Right cardiac atrium (tissue), 5 donors: Measurements from ENCODE around the gene CARMIL3. TPM values are rescaled to one million over a fixed set of nuclear protein-coding genes. Genes with fewer than 3 reads are reported as not detected.

ENCODE experiments used
- ATAC-seq, 2 donors: fragments of 200-7000 bp; cut with Tn5 transposase; one replicate each; pipeline versions ENCODE4 v1.8.0 to v1.9.1; 2020; ENCODE audit warnings: moderate library complexity in 2 of 2, mild to moderate bottlenecking in 1 of 2
- DNase-seq, 3 donors: peaks; one replicate each; pipeline ENCODE4 v3.0.0-alpha.2; 2020
- H3K27ac ChIP-seq: one replicate; pipeline ENCODE4 v1.5.1; 2013; ENCODE audit warnings: mild to moderate bottlenecking, low read length, control low read depth, moderate library complexity
- H3K27me3 ChIP-seq: one replicate; pipeline ENCODE4 v1.6.1; 2013; ENCODE audit not compliant: control insufficient read depth, insufficient read depth
- H3K4me1 ChIP-seq: one replicate; pipeline ENCODE4 v1.6.1; 2013; ENCODE audit warnings: low read length; ENCODE audit not compliant: control insufficient read depth, insufficient read depth
- H3K4me3 ChIP-seq: one replicate; pipeline ENCODE4 v1.5.1; 2013; ENCODE audit warnings: low read length, control low read depth
- H3K9me3 ChIP-seq: one replicate; pipeline ENCODE4 v1.6.1; 2013; ENCODE audit warnings: low read length; ENCODE audit not compliant: control insufficient read depth
- WGBS: extraction: QIAGEN DNeasy Blood & Tissue Kit; methylation state at CpG from one replicate; pipeline ENCODE4 v1.1.7; 2013; 5-methylcytosine and 5-hydroxymethylcytosine counted together
- intact Hi-C, 4 donors: fragments of 100-400 bp; cut with DNase I; formaldehyde crosslinking; loops; one replicate each; pipeline versions ENCODE4 v1.11.0 to v1.14.0; 2022 to 2023
- polyA plus RNA-seq: library from polyadenylated mRNA; stranded (reverse); fragments of 200-250 nt; gene quantifications from one replicate; pipeline ENCODE4 v1.2.3, GENCODE V29; 2013
- total RNA-seq, 4 donors: library from RNA; stranded (reverse); fragmentation: NEBNext Ultra II Directional; extraction: Animal tissue kit (Norgen Biotek cat#: 25700); gene quantifications; one replicate each; pipeline ENCODE4 v1.2.1, GENCODE V29; 2021
- donor health status: healthy with polysubstance abuse.
- donor health status: DM: no; HTN: yes; CAD: no.
- donor health status: DM: no; HTN: no; CAD: no.
- donor health status: DM: no; HTN: yes; CAD: no; lungs with severe emphysema.
- donor health status: DM: yes; HTN: yes; CAD: no.

The CARMIL3 gene
- total and polyA plus RNA-seq, 5 donors = 0.17 to 0.45 (median 0.18) TPM

DNA sequence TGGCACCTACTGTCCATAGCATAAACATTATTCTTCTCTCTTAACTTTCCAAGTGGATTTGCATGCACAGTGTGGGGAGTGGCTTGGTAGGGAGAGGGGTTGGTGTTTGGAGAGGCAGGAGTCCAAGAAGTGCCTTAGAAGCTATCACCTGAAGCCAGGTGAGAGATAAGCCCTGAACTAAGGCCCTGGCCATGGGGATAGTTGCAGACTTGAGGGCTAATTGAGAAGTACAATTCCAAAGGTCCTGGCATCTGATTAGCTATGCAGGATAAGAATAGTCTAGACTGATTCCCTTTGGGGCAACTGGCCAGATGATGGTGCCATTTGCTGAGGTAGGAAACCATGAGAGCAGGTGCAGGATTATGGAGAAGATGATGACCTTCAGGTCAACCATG is 40.3 kb downstream of the CARMIL3 start:
- DNase-seq (no peak), ATAC-seq (no peak)
- Histone ChIP-seq H3K4me1 (peaks cover 6% of the 10 kb centered on the region), H3K27me3 (no peaks in the 10 kb centered on the region), H3K27ac (no peak overlapping the region), H3K4me3 (no peak overlapping the region), H3K9me3 (no peaks in the 10 kb centered on the region)
- intact Hi-C loops = loop anchor here in 3 of 4 donors (5.0 to 10.0 kb wide), 3 partner anchors 35 to 107 kb away; partner anchors contain the start of gene DHRS4L2 (in 2 of the 3)

DNA sequence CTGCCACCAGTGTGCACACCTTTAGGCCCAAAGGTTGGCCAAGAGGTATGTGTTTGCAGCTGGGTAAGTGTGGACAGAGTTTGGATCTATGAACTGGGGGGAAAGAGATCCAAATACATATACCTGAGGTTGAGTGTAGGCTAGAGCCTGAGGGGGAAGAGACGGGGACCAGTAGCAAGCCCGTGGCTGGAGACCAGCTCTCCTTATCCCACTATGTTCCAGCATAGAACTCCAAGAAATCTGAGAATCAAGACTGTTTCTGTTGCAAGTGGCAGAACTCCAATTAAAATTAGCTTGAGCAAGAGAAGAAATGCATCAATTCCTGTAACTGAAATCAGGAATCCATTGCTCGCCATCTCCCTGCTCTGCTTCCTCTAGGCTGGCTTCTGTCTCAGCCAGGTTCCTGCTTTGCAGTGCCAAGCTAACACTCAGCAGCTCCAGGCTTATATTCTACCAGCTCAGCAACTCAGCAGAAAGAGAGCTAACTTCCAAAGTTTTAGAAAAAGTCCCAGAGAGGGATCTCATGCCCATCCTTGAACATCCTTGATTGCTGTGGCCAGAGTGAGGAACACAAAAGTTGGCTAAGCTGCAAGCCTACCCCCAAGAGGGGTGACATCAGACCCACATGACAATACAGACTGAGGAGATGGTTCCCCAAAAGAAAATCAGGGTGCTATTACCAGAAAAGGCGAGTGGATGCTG is 40.8 kb downstream of the CARMIL3 start:
- H3K27me3 ChIP-seq = no peaks in the 10 kb centered on the region
- no peaks in the 10 kb centered on the region for H3K9me3 ChIP-seq
- H3K27ac ChIP-seq = peak overlapping the region; percentile 31
- no peak overlapping the region for H3K4me3 ChIP-seq
- ATAC-seq (no peak), DNase-seq (peak in 1 of 3 donors; percentile 32)
- intact Hi-C loops = loop anchor here in 3 of 4 donors (5.0 to 10.0 kb wide), 3 partner anchors 35 to 108 kb away; partner anchors contain the start of gene DHRS4L2 (in 2 of the 3)
- 82% methylated on average over 4 of the region's 4 CpGs for WGBS
- H3K4me1 ChIP-seq = peaks cover 6% of the 10 kb centered on the region

DNA sequence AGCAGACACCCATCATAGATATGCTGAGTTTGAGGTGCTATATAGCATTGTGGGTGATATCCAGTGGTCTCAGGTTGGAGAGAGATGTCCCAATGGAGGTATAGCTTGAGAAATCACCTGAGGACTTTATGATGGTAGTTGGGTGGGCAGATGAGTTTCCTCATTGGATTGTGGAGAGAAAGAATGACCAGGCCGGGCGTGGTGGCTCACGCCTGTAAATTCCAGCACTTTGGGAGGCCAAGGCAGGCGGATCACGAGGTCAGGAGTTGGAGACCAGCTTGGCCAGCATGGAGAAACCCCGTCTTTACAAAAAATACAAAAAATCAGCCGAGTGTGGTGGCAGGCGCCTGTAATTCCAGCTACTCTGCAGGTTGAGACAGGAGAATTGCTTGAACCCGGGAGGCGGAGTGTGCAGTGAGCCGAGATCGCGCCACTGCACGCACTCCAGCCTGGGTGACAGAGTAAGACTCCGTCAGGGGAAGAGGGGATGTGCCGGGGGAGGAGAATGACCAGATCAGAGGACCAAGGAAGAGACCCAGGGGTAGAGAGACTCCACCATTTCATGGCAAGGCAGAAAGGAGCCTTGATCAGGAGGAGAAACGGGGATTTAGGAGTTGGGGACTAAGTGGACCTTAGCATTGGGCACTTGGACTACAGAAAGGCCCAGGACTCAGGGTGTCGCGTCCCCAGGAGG is 41.5 kb downstream of the CARMIL3 start:
- intact Hi-C loops = loop anchor here in 3 of 4 donors (5.0 to 10.0 kb wide), 3 partner anchors 36 to 109 kb away; partner anchors contain the start of gene DHRS4L2 (in 2 of the 3)
- DNase-seq (peak in 1 of 3 donors; percentile 32), ATAC-seq (no peak)
- Histone ChIP-seq H3K4me1 (peaks cover 6% of the 10 kb centered on the region), H3K9me3 (no peaks in the 10 kb centered on the region), H3K27ac (peak overlapping the region; percentile 68), H3K4me3 (peak overlapping the region; percentile 65), H3K27me3 (no peaks in the 10 kb centered on the region)
- WGBS = 85% methylated on average over 19 of the region's 19 CpGs

DNA sequence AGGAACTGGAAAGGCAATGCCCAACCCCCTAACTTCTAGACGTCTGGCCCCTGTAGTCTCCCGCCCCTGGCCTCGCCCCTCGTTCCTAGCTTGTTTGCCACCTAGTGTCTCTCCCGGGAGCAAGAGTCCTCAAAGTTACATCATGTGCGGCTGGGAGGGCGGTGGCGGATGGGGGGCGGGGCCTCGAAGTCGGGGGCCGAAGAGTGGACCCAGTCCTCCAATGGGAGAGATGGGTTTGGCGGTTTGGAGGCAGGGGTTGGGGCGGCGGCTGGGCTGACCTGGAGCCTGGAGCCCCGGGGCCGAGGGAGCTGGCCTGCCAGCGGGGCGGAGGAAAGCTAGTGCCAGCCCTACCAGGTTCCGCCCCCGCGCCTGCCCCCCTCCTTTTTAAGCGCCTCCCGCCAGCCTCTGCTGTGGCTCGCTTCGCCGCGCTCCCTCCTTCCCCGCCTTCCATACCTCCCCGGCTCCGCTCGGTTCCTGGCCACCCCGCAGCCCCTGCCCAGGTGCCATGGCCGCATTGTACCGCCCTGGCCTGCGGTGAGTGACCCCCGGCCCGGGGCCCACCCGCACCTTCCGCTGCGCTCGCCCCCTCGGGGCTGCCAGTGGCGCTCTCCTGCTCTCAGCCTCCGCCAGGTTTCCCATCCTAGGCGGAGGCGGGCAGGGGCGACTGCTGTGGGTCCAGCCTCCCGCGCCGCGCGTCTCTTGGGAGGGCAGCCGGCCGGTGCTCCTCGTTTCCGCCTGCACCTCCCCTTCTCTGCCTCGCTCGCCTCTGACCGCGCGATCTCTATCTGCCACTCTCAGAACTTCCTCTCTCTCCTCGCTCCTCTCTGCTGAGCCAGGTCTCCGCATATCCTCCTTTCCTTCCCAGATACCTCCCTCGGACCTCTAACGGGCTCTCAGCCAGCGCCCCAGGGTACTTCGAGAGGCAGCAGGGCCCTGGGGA is 42.4 kb downstream of the CARMIL3 start, which contains the start of gene PCK2:
Gene PCK2, plus strand, starts transcription at position 411 of the 940 bp plus-strand sequence. Its CDS starts 95 bp downstream, at position 506.
- WGBS = under 1% methylated on average over 68 of the region's 68 CpGs
- Histone ChIP-seq H3K4me1 (peaks cover 6% of the 10 kb centered on the region), H3K27me3 (no peaks in the 10 kb centered on the region), H3K27ac (peak within 1 kb of the TSS; percentile 83), H3K9me3 (no peaks in the 10 kb centered on the region), H3K4me3 (peak within 1 kb of the TSS; percentile 65)
- DNase-seq (peak; percentile 95 to 97 (median 97)), ATAC-seq (peak; percentile 95)
- intact Hi-C loops = loop anchor here in 3 of 4 donors (5.0 to 10.0 kb wide), 3 partner anchors 37 to 109 kb away; partner anchors contain the start of gene DHRS4L2 (in 2 of the 3)

DNA sequence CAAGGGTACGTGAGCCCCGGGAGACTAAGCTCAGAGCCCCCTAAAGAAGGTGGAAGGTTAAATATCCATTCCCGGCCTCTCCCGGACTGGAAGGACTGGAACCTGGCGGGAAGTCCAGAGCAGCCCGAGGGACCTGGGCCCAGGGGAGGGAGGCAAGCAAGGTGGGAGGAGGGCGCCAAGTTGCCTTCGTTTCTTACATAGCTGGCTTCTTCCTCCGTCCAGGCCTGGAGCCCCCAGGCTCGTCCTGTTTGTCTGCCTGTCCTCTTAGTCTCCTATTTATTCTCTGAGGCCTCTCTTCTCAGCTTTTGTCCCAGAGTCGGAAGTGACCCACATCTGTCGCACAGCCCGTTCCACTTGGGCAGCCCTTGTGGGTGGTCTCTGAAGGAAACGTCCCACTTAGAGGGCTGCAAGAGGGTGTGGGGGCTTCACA is 43.0 kb downstream of the CARMIL3 start:
- peaks cover 6% of the 10 kb centered on the region for H3K4me1 ChIP-seq
- intact Hi-C loops = loop anchor here in 3 of 4 donors (5.0 to 10.0 kb wide), 3 partner anchors 38 to 110 kb away; partner anchors contain the start of gene DHRS4L2 (in 2 of the 3)
- no peak for DNase-seq
- peak in 1 of 2 donors; percentile 2 for ATAC-seq
- peak overlapping the region; percentile 65 for H3K4me3 ChIP-seq
- no peaks in the 10 kb centered on the region for H3K9me3 ChIP-seq
- WGBS = 22% methylated on average over 14 of the region's 14 CpGs
- no peaks in the 10 kb centered on the region for H3K27me3 ChIP-seq
- peak overlapping the region; percentile 83 for H3K27ac ChIP-seq

DNA sequence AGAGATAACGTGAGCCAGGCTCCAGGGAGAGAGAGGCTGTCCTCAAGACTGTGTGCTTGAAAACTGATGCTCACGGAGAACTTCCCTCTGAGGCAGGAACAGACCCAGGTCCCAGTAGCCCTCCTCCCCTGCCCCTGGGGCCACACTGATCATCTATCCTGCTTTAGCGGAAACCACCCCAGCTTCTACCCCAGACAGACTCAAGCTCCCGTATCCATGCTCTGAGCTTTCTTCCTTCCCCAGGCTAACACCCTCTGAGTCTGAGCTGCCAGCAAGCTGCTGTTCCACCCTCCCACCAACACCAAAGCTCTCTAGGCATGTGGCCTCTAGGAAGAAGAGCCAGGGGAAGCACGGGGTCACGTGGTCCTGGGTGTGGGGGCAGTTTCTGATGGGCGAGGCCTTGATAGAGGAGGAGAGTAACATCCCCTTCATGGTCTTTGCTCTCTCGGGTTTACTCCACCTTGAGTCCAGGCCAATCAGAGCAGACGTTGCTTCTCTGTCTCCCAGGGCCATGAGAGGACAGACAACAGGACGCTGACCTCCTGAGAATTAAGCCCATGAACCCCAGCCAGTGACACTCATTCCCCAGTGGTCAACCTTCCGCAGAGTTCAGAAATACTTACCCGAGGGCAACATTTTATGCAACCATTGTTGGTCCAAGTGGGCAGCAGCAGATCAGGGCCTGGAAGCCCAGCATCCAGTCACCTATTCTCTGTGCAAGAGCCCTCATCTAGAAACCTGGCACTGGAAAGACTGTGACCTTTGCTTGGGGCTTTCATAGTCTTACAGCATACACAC is 43.7 kb downstream of the CARMIL3 start:
- peak overlapping the region; percentile 65 for H3K4me3 ChIP-seq
- H3K9me3 ChIP-seq = no peaks in the 10 kb centered on the region
- DNase-seq (peak; percentile 65 to 82 (median 80)), ATAC-seq (peak; percentile 15 to 31)
- intact Hi-C loops = loop anchor here in 2 of 4 donors (10.0 kb wide), 1 partner anchor 111 kb away; the partner anchor contains the start of gene DHRS4L2 (in 2 of the 2)
- peak overlapping the region; percentile 83 for H3K27ac ChIP-seq
- peaks cover 6% of the 10 kb centered on the region for H3K4me1 ChIP-seq
- H3K27me3 ChIP-seq = no peaks in the 10 kb centered on the region
- 54% methylated on average over 12 of the region's 12 CpGs for WGBS

DNA sequence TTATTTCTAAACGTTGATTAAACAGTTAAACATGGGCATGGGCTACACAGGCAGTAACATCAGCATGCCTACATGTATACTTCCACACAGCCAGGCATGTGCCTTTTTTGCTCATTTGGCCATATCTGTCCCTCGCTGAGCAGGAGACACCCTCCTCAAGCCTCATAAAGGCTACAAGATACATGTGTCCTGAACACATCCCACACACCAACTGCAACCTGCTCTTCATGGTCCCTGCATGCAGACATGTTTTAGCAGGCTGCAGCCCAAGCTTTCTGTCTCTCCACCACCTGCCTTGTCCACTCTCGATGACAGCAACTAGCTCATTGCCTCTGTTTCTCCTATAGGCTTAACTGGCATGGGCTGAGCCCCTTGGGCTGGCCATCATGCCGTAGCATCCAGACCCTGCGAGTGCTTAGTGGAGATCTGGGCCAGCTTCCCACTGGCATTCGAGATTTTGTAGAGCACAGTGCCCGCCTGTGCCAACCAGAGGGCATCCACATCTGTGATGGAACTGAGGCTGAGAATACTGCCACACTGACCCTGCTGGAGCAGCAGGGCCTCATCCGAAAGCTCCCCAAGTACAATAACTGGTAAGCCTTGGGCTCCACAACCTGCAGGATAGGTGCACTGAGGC is 44.9 kb downstream of the CARMIL3 start:
- no peak overlapping the region for H3K4me3 ChIP-seq
- H3K27ac ChIP-seq = no peak overlapping the region
- peaks cover 6% of the 10 kb centered on the region for H3K4me1 ChIP-seq
- no peaks in the 10 kb centered on the region for H3K9me3 ChIP-seq
- intact Hi-C loops = loop anchor here in 2 of 4 donors (10.0 kb wide), 1 partner anchor 112 kb away; the partner anchor contains the start of gene DHRS4L2 (in 2 of the 2)
- no peak for ATAC-seq
- WGBS = 95% methylated on average over 8 of the region's 8 CpGs
- no peak for DNase-seq
- no peaks in the 10 kb centered on the region for H3K27me3 ChIP-seq

DNA sequence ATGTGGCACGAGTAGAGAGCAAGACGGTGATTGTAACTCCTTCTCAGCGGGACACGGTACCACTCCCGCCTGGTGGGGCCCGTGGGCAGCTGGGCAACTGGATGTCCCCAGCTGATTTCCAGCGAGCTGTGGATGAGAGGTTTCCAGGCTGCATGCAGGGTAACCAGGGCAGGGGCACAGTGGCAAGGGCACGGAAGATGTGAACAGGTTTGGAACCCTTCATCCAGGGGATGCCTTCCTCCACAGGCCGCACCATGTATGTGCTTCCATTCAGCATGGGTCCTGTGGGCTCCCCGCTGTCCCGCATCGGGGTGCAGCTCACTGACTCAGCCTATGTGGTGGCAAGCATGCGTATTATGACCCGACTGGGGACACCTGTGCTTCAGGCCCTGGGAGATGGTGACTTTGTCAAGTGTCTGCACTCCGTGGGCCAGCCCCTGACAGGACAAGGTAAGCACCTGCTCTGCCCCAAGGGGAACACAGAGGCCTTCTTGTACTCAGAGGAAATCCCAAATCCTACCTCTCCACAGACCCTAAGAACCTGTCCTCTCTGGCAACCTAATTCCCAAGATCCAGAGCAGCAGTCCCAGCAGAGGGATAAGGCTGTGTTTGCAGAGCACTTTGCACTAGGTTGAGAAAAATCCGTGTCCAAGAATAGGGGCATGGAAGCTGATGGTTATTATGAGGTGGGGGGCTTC is 46.6 kb downstream of the CARMIL3 start:
- 94% methylated on average over 16 of the region's 16 CpGs for WGBS
- no peak for ATAC-seq
- peaks cover 6% of the 10 kb centered on the region for H3K4me1 ChIP-seq
- H3K4me3 ChIP-seq = no peak overlapping the region
- H3K27ac ChIP-seq = no peak overlapping the region
- H3K9me3 ChIP-seq = no peaks in the 10 kb centered on the region
- intact Hi-C loops = loop anchor here in 2 of 4 donors (10.0 kb wide), 1 partner anchor 114 kb away; the partner anchor contains the start of gene DHRS4L2 (in 2 of the 2)
- H3K27me3 ChIP-seq = no peaks in the 10 kb centered on the region
- DNase-seq = no peak
